ENCODE results near the gene RHCG.

Gene RHCG

GRCh38 chr15:89450076-89451006 lies 46.0 kb downstream of the RHCG start:
- no peak overlapping the region for H3K4me3 ChIP-seq (ENCODE audit: low read depth, low read length, poor library complexity, severe bottlenecking)

GRCh38 chr15:89448825-89449224 lies 47.6 kb downstream of the RHCG start:
- no peaks in the 10 kb centered on the region for H3K9me3 ChIP-seq (ENCODE audit: low read length)
- no peak overlapping the region for H3K4me3 ChIP-seq (ENCODE audit: low read depth, low read length, poor library complexity, severe bottlenecking)
- H3K9me2 ChIP-seq (ENCODE audit: low read depth, low read length) = no peaks in the 10 kb centered on the region
- TF ChIP-seq EZH2 (IDR thresholded peaks at IDR 0.05; ENCODE audit: borderline replicate concordance, low read length) (no peak), CTCF (IDR thresholded peaks at IDR 0.05; ENCODE audit: low read length) (no peak)
- H2AFZ ChIP-seq (ENCODE audit: low read length) = no peak overlapping the region
- H3K79me2 ChIP-seq (ENCODE audit: insufficient read depth, low read length) = no peaks in the 10 kb centered on the region
- H4K20me1 ChIP-seq (ENCODE audit: insufficient read depth, low read length) = no peaks in the 10 kb centered on the region
- no peaks in the 10 kb centered on the region for H3K4me1 ChIP-seq (ENCODE audit: insufficient read depth, low read length, severe bottlenecking)
- H3K9ac ChIP-seq (ENCODE audit: low read length) = no peak overlapping the region
- no peak overlapping the region for H3K27ac ChIP-seq (ENCODE audit: low read depth, low read length, poor library complexity, severe bottlenecking)
- H3F3A ChIP-seq (ENCODE audit: insufficient read depth, low read length) = no peaks in the 10 kb centered on the region
- H3K4me2 ChIP-seq (ENCODE audit: low read length) = no peak overlapping the region
- H3K27me3 ChIP-seq (ENCODE audit: insufficient read depth, low read length) = no peaks in the 10 kb centered on the region
- no peaks in the 10 kb centered on the region for H3K36me3 ChIP-seq (ENCODE audit: insufficient read depth, low read length)

More at GRCh38 chr15:89450076-89451006, 46.0 kb downstream of the RHCG start:
- H3K4me1 ChIP-seq (ENCODE audit: insufficient read depth, low read length, severe bottlenecking) = no peaks in the 10 kb centered on the region
- no peak overlapping the region for H3K27ac ChIP-seq (ENCODE audit: low read depth, low read length, poor library complexity, severe bottlenecking)
- no peak overlapping the region for H3K4me2 ChIP-seq (ENCODE audit: low read length)
- no peaks in the 10 kb centered on the region for H3K79me2 ChIP-seq (ENCODE audit: insufficient read depth, low read length)
- H3K9me2 ChIP-seq (ENCODE audit: low read depth, low read length) = no peaks in the 10 kb centered on the region
- no peak overlapping the region for H3K9ac ChIP-seq (ENCODE audit: low read length)
- H3K27me3 ChIP-seq (ENCODE audit: insufficient read depth, low read length) = no peaks in the 10 kb centered on the region
- H4K20me1 ChIP-seq (ENCODE audit: insufficient read depth, low read length) = no peaks in the 10 kb centered on the region
- H3F3A ChIP-seq (ENCODE audit: insufficient read depth, low read length) = no peaks in the 10 kb centered on the region
- no peaks in the 10 kb centered on the region for H3K36me3 ChIP-seq (ENCODE audit: insufficient read depth, low read length)
- no peaks in the 10 kb centered on the region for H3K9me3 ChIP-seq (ENCODE audit: low read length)
- TF ChIP-seq CTCF (IDR thresholded peaks at IDR 0.05; ENCODE audit: low read length) (no peak), EZH2 (IDR thresholded peaks at IDR 0.05; ENCODE audit: borderline replicate concordance, low read length) (no peak)
- H2AFZ ChIP-seq (ENCODE audit: low read length) = no peak overlapping the region

DNA sequence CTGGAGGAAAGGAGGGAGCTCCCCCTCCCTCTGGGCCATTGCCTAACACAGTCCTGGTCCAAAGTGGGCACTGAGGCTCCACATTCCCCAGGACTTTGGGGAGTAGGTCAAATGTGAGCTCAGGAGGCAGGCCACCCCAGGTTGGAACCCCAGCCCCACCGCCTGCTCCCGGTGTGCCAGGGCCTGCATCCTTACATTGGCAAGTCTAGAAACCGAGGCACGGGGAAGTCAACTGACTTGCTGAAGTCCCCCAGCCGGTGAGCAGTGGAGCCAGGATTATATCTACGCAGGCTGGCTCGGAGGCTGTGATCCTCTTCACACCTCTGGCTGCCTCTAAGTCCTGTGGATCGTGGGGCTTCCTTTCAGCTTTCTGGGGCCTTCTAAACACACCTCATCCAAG lies 48.7 kb downstream of the RHCG start:
- Histone ChIP-seq H3K27me3 (ENCODE audit: insufficient read depth, low read length) (no peaks in the 10 kb centered on the region), H3K4me1 (ENCODE audit: insufficient read depth, low read length, severe bottlenecking) (no peaks in the 10 kb centered on the region), H3K9me2 (ENCODE audit: low read depth, low read length) (no peaks in the 10 kb centered on the region), H3F3A (ENCODE audit: insufficient read depth, low read length) (no peaks in the 10 kb centered on the region), H4K20me1 (ENCODE audit: insufficient read depth, low read length) (no peaks in the 10 kb centered on the region), H3K4me3 (ENCODE audit: low read depth, low read length, poor library complexity, severe bottlenecking) (no peak overlapping the region), H3K79me2 (ENCODE audit: insufficient read depth, low read length) (no peaks in the 10 kb centered on the region), H2AFZ (ENCODE audit: low read length) (no peak overlapping the region), H3K9me3 (ENCODE audit: low read length) (no peaks in the 10 kb centered on the region), H3K4me2 (ENCODE audit: low read length) (no peak overlapping the region), H3K36me3 (ENCODE audit: insufficient read depth, low read length) (no peaks in the 10 kb centered on the region), H3K9ac (ENCODE audit: low read length) (no peak overlapping the region), H3K27ac (ENCODE audit: low read depth, low read length, poor library complexity, severe bottlenecking) (no peak overlapping the region)
- TF ChIP-seq CTCF (IDR thresholded peaks at IDR 0.05; ENCODE audit: low read length) (no peak), EZH2 (IDR thresholded peaks at IDR 0.05; ENCODE audit: borderline replicate concordance, low read length) (no peak)

Data from OCI-LY1 (cell line).